Measurements from ENCODE around the gene MAP3K7. TPM values are rescaled to one million over a fixed set of nuclear protein-coding genes. Genes with fewer than 3 reads are reported as not detected.

Gene MAP3K7
- total and polyA plus RNA-seq, 10 donors, result 15.6 to 56.9 (median 39.8) TPM

- TF ChIP-seq POLR2AphosphoS5 (IDR thresholded peaks at IDR 0.05) (no peak), POLR2A (IDR thresholded peaks at IDR 0.05) (no peak), CTCF (IDR thresholded peaks at IDR 0.05 in 8 of 11, conservative IDR thresholded peaks at IDR 0.05 in 3 of 11) (no peak)
- no peak overlapping the region for H3K4me3 ChIP-seq
- 50 to 65% (median 58%) methylated on average over 4 of the region's 4 CpGs for WGBS, 5 donors
- no peaks in the 10 kb centered on the region for H3K36me3 ChIP-seq
- H3K9me3 ChIP-seq, result peaks cover 0 to 13% (median 0%) of the 10 kb centered on the region in 8 donors
- no peak overlapping the region for H3K27ac ChIP-seq
- intact Hi-C loops (cut with DNase I; ENCODE audit: low total_unique reads), result no loop called here
- no peaks in the 10 kb centered on the region for H3K4me1 ChIP-seq
- DNase-seq, result no peak
- no peaks in the 10 kb centered on the region for H3K27me3 ChIP-seq (replicated peaks in 1 of 7)
These were observed 101.1 kb downstream of the MAP3K7 start for GRCh38 chr6:90485635-90486277.

GRCh38 chr6:90484903-90485302 lies 102.0 kb downstream of the MAP3K7 start:
- 67 to 86% (median 80%) methylated on average over 5 of the region's 5 CpGs for WGBS, 5 donors
- H3K36me3 ChIP-seq, result no peaks in the 10 kb centered on the region
- H3K4me3 ChIP-seq, result no peak overlapping the region
- no peaks in the 10 kb centered on the region for H3K27me3 ChIP-seq (replicated peaks in 1 of 7)
- no peak for TF ChIP-seq POLR2AphosphoS5 (IDR thresholded peaks at IDR 0.05)
- TF ChIP-seq POLR2A (IDR thresholded peaks at IDR 0.05), result no peak
- no peak for TF ChIP-seq CTCF (IDR thresholded peaks at IDR 0.05 in 8 of 11, conservative IDR thresholded peaks at IDR 0.05 in 3 of 11)
- H3K27ac ChIP-seq, result no peak overlapping the region
- H3K4me1 ChIP-seq, result no peaks in the 10 kb centered on the region
- intact Hi-C loops (cut with DNase I; ENCODE audit: low total_unique reads), result no loop called here
- peaks cover 0 to 13% (median 0%) of the 10 kb centered on the region in 8 donors for H3K9me3 ChIP-seq
- DNase-seq, result no peak

GRCh38 chr6:90484385-90484784 lies 102.5 kb downstream of the MAP3K7 start:
- H3K9me3 ChIP-seq, result peaks cover 0 to 13% (median 0%) of the 10 kb centered on the region in 8 donors

More at GRCh38 chr6:90484385-90484784, 102.5 kb downstream of the MAP3K7 start:
- H3K4me1 ChIP-seq, result peaks cover 0 to 4% (median 3%) of the 10 kb centered on the region in 6 donors
- no peak overlapping the region for H3K4me3 ChIP-seq
- no peak for TF ChIP-seq CTCF (IDR thresholded peaks at IDR 0.05 in 8 of 11, conservative IDR thresholded peaks at IDR 0.05 in 3 of 11)
- TF ChIP-seq POLR2A (IDR thresholded peaks at IDR 0.05), result no peak
- no peak for TF ChIP-seq POLR2AphosphoS5 (IDR thresholded peaks at IDR 0.05)
- no peaks in the 10 kb centered on the region for H3K36me3 ChIP-seq
- H3K27me3 ChIP-seq (replicated peaks in 1 of 7), result no peaks in the 10 kb centered on the region
- H3K27ac ChIP-seq, result no peak overlapping the region
- no peak for DNase-seq
- 75 to 86% (median 78%) methylated on average over 3 of the region's 3 CpGs for WGBS, 5 donors
- intact Hi-C loops (cut with DNase I; ENCODE audit: low total_unique reads), result no loop called here
